Spleen (tissue), 3 donors: ENCODE measurements around the gene RPS27L.

ENCODE experiments used
- POLR2A ChIP-seq, 3 donors: fragments of 450-650 bp; IDR thresholded peaks; one replicate each; pipeline ENCODE4 v1.5.1; 2017; ENCODE audit warnings: antibody characterized with exemption in 3 of 3, mild to moderate bottlenecking in 1 of 3
- POLR2AphosphoS5 ChIP-seq, 3 donors: sonication (generic); formaldehyde crosslinking; IDR thresholded peaks; one replicate each; pipeline ENCODE4 v1.5.1; 2017; ENCODE audit warnings: antibody characterized with exemption in 3 of 3

- no peak for TF ChIP-seq POLR2AphosphoS5 (IDR thresholded peaks at IDR 0.05)
- no peak for TF ChIP-seq POLR2A (IDR thresholded peaks at IDR 0.05)
These were observed 48.8 kb upstream of the RPS27L start for GRCh38 chr15:63206079-63206478.
